ENCODE data around the gene MIS18A. TPM values are rescaled to one million over a fixed set of nuclear protein-coding genes. Genes with fewer than 3 reads are reported as not detected.

MIS18A gene
- total RNA-seq, 1 donor from 2014 or later, result 5.0 TPM

GRCh38 chr21:32238063-32238462 lies 40.8 kb downstream of the MIS18A start:
- Mint-ChIP-seq H3K36me3 (ENCODE audit: low read depth) (no peaks in the 10 kb centered on the region), H3K4me3 (ENCODE audit: unreplicated experiment) (no peak overlapping the region), H3K27ac (ENCODE audit: unreplicated experiment) (no peak overlapping the region), H3K4me1 (ENCODE audit: low read depth) (peaks cover 31% of the 10 kb centered on the region), H3K27me3 (ENCODE audit: low read depth) (peaks cover 2% of the 10 kb centered on the region), H3K9me3 (ENCODE audit: low read depth) (peaks cover 8% of the 10 kb centered on the region)
- TF ChIP-seq CTCF (IDR thresholded peaks at IDR 0.05), result no peak
- DNase-seq (ENCODE audit: low spot score), result no peak

- no peak overlapping the region for H3K4me3 Mint-ChIP-seq (ENCODE audit: unreplicated experiment)
- peaks cover 3% of the 10 kb centered on the region for H3K27me3 Mint-ChIP-seq (ENCODE audit: low read depth)
- H3K27ac Mint-ChIP-seq (ENCODE audit: unreplicated experiment), result no peak overlapping the region
- no peak for TF ChIP-seq CTCF (IDR thresholded peaks at IDR 0.05)
- DNase-seq (ENCODE audit: low spot score), result no peak
- H3K4me1 Mint-ChIP-seq (ENCODE audit: low read depth), result peaks cover 31% of the 10 kb centered on the region
- no peaks in the 10 kb centered on the region for H3K36me3 Mint-ChIP-seq (ENCODE audit: low read depth)
- H3K9me3 Mint-ChIP-seq (ENCODE audit: low read depth), result peaks cover 3% of the 10 kb centered on the region
Observed at GRCh38 chr21:32237021-32237420, 41.8 kb downstream of the MIS18A start.

GRCh38 chr21:32233722-32234301 lies 45.0 kb downstream of the MIS18A start:
- DNase-seq (ENCODE audit: low spot score), result no peak
- no peak for TF ChIP-seq CTCF (IDR thresholded peaks at IDR 0.05)

GRCh38 chr21:32233055-32233546 lies 45.7 kb downstream of the MIS18A start:
- TF ChIP-seq CTCF (IDR thresholded peaks at IDR 0.05), result no peak
- no peaks in the 10 kb centered on the region for H3K9me3 Mint-ChIP-seq (ENCODE audit: low read depth)
- H3K36me3 Mint-ChIP-seq (ENCODE audit: low read depth), result no peaks in the 10 kb centered on the region
- H3K4me3 Mint-ChIP-seq (ENCODE audit: unreplicated experiment), result no peak overlapping the region
- no peak overlapping the region for H3K27ac Mint-ChIP-seq (ENCODE audit: unreplicated experiment)
- peaks cover 3% of the 10 kb centered on the region for H3K27me3 Mint-ChIP-seq (ENCODE audit: low read depth)
- no peaks in the 10 kb centered on the region for H3K4me1 Mint-ChIP-seq (ENCODE audit: low read depth)
- no peak for DNase-seq (ENCODE audit: low spot score)

More at GRCh38 chr21:32233722-32234301, 45.0 kb downstream of the MIS18A start:
- Mint-ChIP-seq H3K27ac (ENCODE audit: unreplicated experiment) (no peak overlapping the region), H3K27me3 (ENCODE audit: low read depth) (peaks cover 3% of the 10 kb centered on the region), H3K9me3 (ENCODE audit: low read depth) (no peaks in the 10 kb centered on the region), H3K4me3 (ENCODE audit: unreplicated experiment) (no peak overlapping the region), H3K4me1 (ENCODE audit: low read depth) (peaks cover 2% of the 10 kb centered on the region), H3K36me3 (ENCODE audit: low read depth) (no peaks in the 10 kb centered on the region)

GRCh38 chr21:32226444-32226843 lies 52.4 kb downstream of the MIS18A start:
- no peak for TF ChIP-seq CTCF (IDR thresholded peaks at IDR 0.05)
- Mint-ChIP-seq H3K4me1 (ENCODE audit: low read depth) (no peaks in the 10 kb centered on the region), H3K27ac (ENCODE audit: unreplicated experiment) (no peak overlapping the region), H3K36me3 (ENCODE audit: low read depth) (peaks cover 5% of the 10 kb centered on the region), H3K27me3 (ENCODE audit: low read depth) (no peaks in the 10 kb centered on the region), H3K9me3 (ENCODE audit: low read depth) (peaks cover 16% of the 10 kb centered on the region), H3K4me3 (ENCODE audit: unreplicated experiment) (no peak overlapping the region)
- DNase-seq (ENCODE audit: low spot score), result no peak

Other genes with a start within 250 kb of the MIS18A start
- gene MRAP, start 19.8 kb upstream of the MIS18A start, total RNA-seq, result not detected in 3 replicates
- 13.5 to 22.1 TPM (median 15.1 TPM) in 3 replicates for gene URB1, start 114.0 kb upstream of the MIS18A start, total RNA-seq
- 1.5 to 2.0 TPM (median 1.6 TPM) in 3 replicates for gene EVA1C, start 133.7 kb upstream of the MIS18A start, total RNA-seq